SK-MEL-5 (cell line): ENCODE measurements around the gene NNMT. TPM values are rescaled to one million over a fixed set of nuclear protein-coding genes. Genes with fewer than 3 reads are reported as not detected.

Source experiments
- DNase-seq: peaks from one replicate; pipeline ENCODE4 v3.0.0-alpha.2; 2016; ENCODE audit warnings: low read depth, low spot score
- in situ Hi-C: cut with HindIII; loops from 2 replicates; pipeline ENCODE4 v1.10.0; 2016; ENCODE audit warnings: low sequenced_read_pairs, high pct_unique_total_duplicates, low pct_unique_long_range_greater_than_20kb
- total RNA-seq: library from RNA; depleted of rRNA; stranded (reverse); fragments of >200 nt; shearing (Covaris generic); gene quantifications from 2 replicates; pipeline ENCODE4 v1.2.3, GENCODE V29; 2014

NNMT gene
- total RNA-seq, 1 experiment from 2014 or later, result 57.7 TPM

DNA sequence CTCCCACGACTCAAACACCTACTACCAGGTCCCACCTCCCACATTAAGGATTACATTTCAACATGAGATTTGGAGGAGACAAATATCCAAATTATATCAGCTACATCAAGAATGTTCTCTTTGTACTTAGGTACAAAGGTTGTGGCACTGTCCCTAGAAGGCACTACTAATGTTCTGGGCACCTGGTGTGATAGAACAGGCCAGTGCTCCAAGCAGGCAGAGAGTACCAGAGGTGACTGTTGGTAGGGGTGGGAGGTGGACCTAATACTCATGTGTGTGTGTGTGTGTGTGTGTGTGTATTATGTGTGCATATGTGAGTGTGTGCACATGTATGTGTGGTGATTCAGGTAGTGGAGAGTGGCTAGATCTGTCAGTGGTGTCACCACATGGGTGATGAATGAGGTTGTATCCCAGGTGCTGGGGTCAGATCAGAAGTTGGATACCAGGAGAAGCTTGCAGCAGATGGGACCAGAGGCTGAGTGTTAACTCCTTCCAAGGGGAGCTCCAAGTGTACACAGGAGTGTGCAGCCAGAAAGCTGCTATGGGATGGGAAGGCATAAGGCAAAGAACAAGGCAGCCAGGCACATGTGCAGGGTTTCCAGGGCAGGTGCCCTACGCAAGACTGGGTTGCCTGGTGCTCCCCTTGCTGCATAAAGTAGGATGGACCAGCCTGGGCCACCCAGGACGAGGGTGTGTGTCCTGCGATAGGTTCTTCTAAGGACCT lies 17.7 kb upstream of the NNMT start:
- DNase-seq, result no peak
- in situ Hi-C loops, result no loop called here

DNA sequence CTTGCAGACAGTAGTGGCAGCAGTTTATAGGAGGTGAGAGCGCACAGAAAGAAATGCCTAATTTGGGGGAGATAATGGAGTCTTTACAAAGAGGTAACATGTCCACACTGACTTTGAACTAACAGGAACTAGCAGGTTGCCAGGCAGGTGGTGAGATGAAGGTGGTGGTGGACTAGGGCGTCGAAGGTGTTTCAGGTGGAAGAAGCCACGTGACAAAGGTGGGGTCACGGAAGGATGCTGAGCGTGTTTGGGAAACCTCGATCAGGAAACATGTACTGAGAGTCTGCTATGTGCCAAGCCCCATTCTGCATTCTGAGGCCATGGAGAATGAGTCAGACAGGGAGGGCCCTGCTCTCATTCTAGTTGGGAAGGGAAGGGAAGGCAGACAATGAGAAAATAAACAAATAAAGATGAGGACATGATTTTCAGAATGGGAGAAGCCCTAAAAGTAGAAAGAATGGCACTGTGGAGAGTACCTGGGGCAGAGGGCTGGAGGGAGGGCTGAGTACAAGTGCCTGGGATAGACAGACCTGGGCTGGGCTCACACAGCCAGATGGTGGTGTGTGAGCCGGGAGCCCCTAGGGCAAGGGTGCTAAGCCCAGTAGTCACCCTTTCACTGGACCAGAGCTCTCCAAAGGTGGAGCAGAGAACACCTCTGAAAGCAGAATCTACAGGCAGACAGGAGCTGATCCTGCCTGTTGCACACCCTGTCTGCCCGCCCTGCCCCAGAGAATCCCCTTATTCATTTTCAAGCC lies 16.2 kb upstream of the NNMT start:
- no peak for DNase-seq
- in situ Hi-C loops, result no loop called here

DNA sequence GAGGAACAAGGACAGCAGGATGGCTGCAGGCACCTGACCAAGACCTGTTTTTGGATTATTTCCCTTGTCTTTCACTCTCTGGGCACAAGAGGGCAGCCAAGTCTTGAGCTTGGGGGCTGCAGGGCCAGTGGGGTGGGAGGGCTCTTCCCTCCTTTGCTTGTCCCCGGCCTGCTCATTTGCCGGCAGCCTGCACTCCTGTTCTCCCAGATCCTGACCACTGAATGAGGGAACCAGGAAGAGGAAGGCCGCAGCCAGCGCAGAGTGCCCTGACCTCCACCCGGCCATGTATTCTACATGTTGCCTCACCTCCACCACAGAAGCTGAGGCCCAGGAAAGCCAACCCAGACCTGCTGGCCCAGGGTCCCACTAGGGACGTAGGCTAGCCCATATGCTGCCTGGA lies 15.5 kb upstream of the NNMT start:
- peak; percentile 82 for DNase-seq
- in situ Hi-C loops, result no loop called here

DNA sequence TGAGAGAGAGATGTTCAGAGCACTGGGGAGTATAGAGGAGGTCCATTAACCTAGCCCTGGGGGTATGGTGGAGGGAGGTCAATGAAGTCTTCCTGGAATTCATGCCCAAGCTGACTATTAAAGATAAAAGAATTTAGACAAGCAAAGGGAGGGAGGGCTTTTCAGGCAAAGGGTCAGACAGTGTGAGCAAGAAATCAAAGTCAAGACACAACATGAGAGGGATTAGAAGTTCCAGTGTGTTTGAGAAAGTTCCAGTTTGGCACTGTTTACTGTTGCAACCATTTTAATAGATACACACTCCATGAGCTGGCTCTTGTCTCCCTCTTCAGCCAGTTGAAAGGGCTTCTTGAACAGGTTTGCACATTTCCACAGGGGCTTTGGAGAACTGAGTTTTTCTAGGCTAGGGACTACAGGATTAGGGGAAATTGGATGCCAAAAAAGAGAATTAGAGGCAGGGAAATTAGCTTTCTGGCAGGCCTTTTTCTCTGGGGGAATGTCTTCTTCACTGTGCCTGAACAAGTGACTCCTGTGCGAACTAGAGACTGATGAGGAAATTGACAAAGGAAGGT lies 14.7 kb upstream of the NNMT start:
- no peak for DNase-seq
- in situ Hi-C loops, result no loop called here

DNA sequence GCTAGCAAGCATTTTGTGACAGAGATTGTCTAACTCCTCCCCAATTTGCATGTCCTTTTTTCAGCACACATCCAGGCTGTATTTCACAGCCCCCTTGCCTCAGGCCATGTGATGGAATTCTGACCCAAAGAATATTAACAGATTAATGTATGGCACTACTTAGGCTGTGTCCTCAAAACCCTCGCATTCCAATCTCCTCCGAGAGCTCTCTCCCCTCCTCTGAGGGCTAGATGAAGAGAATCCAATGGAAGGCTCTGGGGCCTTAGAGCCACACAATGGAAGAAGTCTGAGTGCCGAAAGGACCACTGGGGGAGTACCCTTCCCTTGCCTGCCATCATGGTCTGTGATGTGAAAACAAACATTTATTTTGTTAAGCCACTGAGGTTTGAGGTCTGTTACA lies 13.7 kb upstream of the NNMT start:
- in situ Hi-C loops, result no loop called here
- DNase-seq, result no peak

DNA sequence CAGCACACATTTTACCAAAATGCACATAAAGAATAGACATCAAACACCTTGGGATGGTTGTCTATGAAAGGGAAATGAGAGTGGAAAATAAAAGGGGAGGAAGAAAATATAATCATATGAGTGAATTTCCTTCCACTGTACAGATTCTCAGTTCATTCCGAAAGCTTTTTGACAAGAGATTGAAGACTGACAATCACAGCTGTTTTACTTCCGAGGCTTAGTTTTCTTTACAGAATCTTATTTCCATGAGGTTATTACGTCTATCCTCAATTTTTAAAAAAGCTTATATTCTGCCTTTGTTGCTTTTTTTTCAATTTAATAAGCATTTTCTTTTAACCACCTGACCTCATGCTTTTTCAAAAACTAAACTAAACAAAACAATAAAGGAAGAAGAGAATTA lies 12.8 kb upstream of the NNMT start:
- in situ Hi-C loops, result no loop called here
- no peak for DNase-seq

DNA sequence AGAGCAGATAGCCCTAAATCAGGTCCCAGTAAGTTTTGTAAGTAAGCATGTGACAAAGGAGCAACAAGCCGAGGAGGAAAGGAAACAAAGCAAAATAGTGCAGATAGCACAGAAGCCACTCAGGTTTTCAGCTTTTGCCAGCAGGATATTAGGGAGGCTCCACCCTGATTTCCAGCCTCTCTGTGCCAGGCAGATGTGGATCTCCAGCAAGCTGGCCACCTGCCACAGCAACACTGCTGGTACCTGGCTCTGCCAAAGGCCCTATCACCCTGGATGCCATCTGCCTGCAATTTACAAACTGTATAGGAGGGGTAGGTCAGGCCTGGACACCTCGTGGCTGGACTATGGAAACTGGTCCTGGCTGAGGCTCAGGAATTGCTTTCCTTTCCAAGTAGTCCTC lies 12.2 kb upstream of the NNMT start:
- no peak for DNase-seq
- in situ Hi-C loops, result no loop called here

DNA sequence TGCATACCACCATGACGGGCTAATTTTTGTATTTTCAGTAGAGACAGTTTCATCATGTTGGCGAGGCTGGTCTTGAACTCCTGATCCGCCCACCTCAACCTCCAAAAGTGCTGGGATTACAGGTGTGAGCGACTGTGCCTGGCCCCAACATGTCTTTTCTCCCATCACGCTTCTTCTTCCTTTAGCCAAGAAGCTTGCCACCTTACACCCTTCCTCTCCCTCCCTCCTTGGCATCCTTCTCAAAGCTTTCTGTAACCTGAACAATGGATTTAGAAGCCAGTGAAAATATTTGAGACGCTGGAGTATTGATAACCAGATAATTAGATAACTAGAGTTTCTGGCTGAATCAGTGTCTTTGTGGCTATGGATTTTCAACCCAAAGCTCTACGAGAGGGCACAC lies 11.3 kb upstream of the NNMT start:
- in situ Hi-C loops, result no loop called here
- no peak for DNase-seq

DNA sequence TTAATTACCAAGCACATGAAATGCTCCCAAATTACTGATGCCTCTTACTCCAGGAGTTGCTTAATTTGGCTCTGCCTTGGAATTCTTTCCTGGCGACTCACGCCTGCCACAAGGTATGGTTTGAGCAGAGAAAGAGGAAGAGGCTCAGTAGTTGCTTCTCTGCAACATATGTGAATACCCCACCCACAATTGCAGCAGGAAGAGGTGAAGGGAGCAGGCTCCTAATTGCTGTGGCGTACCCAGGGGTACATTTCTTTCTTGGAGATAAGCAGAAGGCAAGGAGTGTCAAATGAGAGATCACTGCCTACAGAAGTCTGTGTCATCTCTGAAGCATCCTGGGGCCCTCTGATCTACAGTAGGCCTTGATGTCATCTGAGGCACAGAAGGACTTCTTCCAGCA lies 10.6 kb upstream of the NNMT start:
- in situ Hi-C loops, result no loop called here
- DNase-seq, result no peak

DNA sequence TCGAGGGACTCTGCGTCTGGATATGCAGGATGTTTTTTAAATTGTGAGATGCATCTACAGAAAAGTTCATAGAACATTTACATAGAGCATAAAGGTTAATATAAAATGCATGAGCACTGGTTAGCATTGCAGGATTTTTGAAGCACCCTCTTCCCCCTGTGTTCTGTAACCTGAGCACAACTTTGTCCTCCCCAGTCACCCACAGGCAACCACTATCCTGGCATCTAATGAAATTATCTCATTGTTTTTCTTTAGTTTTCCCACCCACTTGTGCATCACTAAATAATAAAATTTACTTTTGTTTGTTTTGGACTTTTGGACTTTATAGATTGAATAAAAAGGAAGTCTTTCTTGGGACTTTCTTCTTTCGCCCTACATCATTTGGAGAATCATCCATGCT lies 10.0 kb upstream of the NNMT start:
- no peak for DNase-seq
- in situ Hi-C loops, result no loop called here

DNA sequence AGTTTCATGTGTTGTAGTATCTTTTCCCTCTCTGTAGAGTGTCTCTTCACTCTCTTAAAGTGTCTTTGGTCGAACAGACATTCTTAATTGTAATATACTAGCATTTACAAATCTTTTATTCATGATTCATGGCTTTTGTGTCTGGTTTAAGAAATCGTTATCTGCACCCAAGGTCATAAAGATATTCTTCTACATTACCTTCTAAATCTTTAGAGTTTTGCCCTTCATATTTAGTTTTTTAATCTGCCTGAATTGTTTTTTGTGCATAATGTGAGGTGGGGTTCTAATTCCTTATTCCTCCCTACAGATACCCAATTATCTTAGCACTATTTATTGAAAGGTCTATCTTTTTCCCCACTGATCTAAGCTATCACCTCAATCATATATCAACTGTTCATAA lies 9.0 kb upstream of the NNMT start:
- in situ Hi-C loops, result no loop called here
- no peak for DNase-seq

DNA sequence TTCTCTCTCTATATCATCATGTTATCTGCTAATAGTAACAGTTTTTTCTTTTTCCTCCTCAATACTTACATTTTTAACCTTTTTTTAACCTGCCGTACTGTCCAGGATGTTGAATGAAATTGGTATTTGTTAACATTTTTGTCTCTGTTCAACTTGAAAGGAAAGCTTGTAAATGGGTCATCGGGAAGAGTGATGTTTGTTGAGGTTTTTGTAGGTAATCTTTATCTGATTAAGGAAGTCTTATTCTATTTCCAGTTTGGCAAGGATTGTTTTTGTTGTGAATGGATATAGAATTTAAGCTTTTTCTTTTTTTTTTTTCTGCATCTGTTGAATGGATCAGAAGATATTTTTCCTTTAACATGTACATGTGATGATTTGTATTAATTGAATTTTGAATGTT lies 8.1 kb upstream of the NNMT start:
- DNase-seq, result no peak
- in situ Hi-C loops, result no loop called here

DNA sequence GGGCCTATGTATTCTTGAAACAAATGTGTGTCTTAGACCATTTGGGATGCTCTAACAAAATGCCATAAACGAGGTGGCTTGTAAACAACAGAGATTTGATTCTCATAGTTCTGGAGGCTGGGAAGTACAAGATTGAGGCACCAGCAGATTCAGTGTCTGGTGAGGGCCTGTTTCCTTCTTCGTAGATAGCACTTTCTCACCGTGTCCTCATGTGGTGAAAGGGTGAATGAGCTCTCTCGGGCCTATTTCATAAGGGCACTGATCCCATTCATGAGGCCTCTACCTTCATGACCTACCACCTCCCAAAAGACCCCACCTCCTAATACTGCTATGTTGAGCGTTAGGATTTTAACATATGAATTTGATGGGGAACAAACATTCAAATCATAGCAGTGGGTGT lies 6.4 kb upstream of the NNMT start:
- in situ Hi-C loops, result no loop called here
- DNase-seq, result no peak

DNA sequence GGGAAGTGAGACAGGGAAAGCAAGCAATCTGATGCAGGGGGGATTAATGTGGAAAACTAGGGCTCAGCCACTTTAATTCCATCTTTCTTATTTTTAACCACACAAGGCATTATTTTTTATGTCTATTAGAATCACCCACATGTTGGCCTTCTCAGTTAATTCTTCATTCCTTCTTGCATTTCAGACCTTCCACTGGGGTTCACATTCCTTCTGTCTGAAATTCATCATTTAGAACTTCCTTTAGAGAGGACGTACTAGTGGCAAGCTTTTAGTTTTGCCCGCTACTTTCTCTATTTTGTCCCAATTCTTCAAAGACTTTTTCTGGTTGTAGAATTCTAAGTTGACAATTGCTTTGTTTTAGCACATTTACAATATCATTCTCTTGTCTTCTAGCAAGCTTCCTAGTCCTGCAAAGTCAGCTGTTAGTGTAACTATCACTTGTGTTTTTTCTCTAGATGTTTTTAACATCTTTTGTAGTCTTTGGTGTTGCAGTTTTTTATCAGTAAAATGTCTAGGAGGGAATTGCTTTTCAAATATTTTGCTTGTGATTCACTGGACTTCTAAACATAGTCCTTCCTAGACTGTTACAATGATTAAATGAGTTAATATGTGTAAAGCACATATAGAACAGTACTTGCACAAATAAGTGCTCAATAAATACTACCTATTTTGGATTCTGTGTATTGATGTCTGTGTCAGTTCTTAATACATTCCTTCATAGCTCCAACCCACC lies 5.5 kb upstream of the NNMT start:
- no peak for DNase-seq
- in situ Hi-C loops, result no loop called here

DNA sequence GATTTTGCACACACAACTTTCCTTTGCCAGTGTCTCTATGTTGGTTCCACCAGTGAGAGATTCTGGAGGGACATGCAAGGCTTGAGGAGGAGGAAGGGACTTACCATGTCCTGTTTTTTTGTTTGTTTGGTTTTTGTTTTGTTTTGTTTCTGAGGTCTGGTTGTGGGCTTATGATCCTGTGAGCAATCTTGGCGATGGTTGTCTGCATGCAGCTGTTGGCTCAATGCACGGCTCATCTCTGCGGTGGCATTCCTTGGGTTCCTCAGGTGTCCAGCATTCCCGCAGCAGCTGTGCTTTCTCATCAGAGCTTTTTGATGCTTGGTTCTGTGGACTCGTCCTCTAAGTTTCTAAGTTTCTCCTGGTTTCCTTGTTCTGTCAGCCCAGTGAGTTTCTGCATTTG lies 4.8 kb upstream of the NNMT start:
- in situ Hi-C loops, result no loop called here

DNA sequence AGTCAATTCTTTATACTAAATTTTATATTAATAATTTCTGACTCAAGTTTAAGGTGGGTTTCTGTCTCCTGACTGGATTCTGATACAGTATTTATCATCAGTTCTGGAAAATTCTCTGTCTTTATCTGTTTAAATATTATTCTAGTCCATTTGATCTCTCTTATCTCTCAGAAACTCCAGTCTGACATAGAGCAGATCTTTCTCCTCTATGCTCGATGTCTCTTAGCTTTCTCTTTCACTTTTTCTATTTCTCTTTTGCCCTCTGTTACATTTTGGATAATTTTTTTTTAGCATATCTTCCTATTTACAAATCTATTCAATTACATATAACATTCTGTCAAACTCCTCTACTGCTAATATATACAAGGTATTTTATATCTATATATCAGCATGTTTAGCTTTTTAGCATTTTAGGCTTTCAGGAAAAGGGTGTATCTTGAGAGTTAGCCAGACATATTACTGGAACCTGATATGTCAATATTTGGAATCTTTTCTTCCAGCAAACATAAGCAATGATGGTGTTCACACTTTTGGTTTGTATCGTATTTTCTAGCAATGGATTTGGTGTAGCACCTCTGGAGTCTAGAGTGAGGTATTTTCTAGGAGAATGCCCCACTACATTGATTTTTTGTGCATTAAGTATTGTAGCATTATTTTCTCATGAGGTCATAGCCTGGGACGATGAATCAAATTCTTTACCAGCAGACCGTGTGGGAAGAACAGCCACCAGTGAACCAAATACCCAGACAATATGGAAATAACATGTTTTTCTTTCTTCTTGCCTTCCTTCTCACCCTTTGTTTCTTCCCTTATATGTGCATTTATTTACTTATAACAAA lies 4.1 kb upstream of the NNMT start:
- no peak for DNase-seq
- in situ Hi-C loops, result no loop called here

More for the DNA sequence above, 4.8 kb upstream of the NNMT start:
- no peak for DNase-seq

DNA sequence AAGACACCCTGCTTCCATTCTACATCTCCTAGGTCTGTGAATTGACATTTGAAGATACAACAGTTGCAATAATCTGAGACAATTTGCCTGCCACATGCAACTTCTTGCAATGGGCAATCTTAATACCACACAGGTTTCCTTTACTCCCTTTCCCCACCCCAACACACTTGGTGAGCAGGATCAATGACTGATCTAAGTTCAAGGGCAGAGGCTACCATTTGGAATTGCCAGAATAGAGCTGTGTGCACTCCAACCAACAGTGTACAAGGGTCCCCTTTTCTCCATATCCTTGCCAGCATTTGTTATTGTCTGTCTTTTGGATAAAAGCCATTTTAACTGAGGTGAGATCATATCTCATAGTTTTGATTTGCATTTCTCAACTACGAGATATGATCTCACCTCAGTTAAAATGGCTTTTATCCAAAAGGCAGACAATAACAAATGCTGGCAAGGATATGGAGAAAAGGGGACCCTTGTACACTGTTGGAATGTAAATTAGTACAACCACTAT lies 2.9 kb upstream of the NNMT start:
- in situ Hi-C loops, result no loop called here
- no peak for DNase-seq
